LNCaP clone FGC (cell line): ENCODE data around the gene KIF13A.

Experiments
- DNase-seq: peaks from one replicate; pipeline ENCODE4 v3.0.0-alpha.2; 2011; ENCODE audit warnings: low read depth
- H3K4me3 ChIP-seq: 2 replicates; pipeline ENCODE4 v1.5.1; 2011; ENCODE audit warnings: mild to moderate bottlenecking, low read depth, low read length, control low read depth
- TF ChIP-seq, protein P1 (sequence below): IDR thresholded peaks from 2 replicates; pipeline ENCODE4 v1.5.1; 2012; ENCODE audit warnings: mild to moderate bottlenecking; ENCODE audit not compliant: control insufficient read depth, insufficient read depth; ENCODE audit errors: extremely low read depth

Gene KIF13A

DNA sequence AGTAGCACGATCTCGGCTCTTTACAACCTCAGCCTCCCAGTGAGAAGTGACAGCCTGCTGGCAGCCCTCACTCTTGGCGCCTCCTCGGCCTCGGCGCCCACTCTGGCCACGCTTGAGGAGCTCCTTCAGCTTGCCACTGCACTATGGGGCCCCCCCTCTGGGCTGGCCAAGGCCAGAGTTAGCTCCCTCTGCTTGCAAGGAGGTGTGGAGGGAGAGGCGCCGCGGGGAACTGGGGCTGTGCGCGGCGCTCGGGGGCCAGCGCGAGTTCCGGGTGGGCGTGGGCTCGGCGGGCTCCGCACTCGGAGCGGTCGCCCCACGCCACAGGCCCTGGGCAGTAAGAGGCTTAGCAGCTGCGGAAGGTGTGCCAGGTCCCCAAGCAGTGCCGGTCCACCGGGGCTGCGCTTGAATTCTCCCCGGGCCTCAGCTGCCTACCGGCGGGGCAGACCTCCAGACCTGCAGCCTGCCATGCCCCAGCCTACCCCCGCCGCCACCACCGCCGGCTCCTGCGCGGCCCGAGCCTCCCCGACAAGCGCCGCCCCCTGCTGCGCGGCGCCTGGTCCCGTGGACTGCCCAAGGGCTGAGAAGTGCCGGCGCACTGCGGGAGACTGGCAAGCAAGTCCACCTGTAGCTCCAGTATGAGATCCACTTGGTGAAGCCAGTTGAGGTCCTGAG is 258.7 kb downstream of the KIF13A start:
- no peak for DNase-seq
- no peak overlapping the region for H3K4me3 ChIP-seq
- TF ChIP-seq, protein P1, sequence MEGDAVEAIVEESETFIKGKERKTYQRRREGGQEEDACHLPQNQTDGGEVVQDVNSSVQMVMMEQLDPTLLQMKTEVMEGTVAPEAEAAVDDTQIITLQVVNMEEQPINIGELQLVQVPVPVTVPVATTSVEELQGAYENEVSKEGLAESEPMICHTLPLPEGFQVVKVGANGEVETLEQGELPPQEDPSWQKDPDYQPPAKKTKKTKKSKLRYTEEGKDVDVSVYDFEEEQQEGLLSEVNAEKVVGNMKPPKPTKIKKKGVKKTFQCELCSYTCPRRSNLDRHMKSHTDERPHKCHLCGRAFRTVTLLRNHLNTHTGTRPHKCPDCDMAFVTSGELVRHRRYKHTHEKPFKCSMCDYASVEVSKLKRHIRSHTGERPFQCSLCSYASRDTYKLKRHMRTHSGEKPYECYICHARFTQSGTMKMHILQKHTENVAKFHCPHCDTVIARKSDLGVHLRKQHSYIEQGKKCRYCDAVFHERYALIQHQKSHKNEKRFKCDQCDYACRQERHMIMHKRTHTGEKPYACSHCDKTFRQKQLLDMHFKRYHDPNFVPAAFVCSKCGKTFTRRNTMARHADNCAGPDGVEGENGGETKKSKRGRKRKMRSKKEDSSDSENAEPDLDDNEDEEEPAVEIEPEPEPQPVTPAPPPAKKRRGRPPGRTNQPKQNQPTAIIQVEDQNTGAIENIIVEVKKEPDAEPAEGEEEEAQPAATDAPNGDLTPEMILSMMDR = no peak

DNA sequence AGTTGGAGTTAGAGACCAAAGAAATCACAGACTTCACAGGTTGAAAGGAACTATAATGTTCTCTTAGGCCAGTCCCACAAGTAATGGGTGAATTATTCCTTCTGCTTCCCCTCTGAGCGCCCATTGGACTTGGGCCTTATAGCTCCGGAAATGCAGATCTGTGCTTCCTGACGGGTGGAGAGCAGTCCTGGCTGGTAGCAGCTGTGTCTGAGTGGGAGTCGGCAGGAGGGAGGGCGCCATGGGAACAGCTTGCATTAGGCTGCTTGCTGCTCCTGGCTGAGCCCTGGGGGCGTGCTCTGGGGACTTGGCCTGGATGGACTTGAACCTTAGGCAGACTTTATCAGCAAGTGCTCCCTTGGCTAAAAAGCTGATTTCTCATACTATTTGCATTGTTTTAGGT is 262.4 kb downstream of the KIF13A start:
- no peak overlapping the region for H3K4me3 ChIP-seq
- TF ChIP-seq, protein P1 = no peak
- DNase-seq = no peak

DNA sequence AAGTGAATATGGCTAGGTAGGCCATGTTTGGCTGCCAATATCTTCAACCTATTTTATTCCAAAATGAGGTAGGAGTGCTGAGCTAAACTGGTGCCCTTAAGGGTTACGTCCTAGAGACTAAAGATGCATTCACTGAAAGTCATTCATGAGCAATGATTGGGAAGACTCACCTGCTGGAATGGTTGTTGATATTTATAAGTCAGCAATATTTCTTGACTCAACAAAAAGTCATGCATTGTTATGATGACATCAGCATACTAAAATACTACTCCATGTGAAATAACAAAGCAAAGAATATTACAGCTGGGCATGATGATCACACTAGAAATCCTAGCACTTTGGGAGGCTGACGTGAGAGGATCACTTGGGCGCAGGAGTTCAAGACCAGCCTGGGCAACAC is 263.1 kb downstream of the KIF13A start:
- TF ChIP-seq, protein P1 = no peak
- no peak overlapping the region for H3K4me3 ChIP-seq
- no peak for DNase-seq

DNA sequence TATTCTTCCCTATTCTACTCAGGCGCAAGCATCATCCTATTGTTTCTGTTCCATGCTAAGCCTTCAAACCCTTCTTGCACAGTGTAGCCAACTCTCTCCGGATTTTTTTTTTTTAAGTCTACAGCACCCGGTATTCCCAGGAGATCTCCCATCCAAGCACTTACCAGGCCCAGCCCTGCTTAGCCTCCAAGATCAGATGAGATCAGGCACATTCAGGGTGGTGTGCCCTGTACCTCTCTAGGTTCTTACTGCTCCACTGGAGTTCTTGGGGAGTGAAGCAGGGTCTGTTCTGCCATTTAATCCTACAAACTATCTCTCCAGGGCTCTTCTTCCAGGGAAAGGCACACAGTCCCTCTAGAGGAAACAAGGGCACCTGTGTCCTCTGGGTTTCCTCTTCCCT is 265.8 kb downstream of the KIF13A start:
- DNase-seq = no peak
- TF ChIP-seq, protein P1 = no peak
- no peak overlapping the region for H3K4me3 ChIP-seq

DNA sequence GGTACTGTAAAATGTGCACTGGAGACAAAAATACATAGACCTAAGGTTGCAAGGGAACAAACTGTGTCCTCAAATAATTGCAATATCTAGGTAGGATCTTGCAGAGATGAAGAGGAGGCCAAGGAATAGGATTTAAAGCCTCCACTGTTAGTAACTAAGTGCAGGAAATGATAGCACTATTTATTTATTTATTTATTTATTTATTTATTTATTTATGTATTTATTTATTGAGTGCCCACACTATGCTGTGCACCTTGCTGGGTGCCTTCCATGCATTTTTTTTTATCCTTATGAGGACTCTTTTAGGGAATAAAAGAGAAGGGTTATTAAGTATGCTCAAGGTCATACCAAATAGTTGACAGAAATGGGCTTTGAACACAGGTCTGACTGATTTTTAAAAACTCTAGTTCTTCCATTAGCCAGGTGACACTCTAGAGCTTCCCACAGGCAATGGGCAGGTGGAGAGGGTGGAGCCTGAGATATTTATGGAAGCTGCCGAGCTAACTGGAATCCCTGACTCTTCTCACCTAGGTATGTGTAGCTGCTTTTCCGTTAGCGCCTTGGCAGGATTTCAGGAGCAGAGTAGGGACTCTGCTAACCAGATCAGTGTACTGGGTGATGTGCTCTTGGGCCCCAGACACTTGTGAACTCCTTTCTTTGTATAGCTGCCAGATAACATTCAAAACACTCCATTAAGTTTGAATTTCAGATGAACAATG is 268.0 kb downstream of the KIF13A start:
- TF ChIP-seq, protein P1 = no peak
- no peak for DNase-seq
- H3K4me3 ChIP-seq = no peak overlapping the region

DNA sequence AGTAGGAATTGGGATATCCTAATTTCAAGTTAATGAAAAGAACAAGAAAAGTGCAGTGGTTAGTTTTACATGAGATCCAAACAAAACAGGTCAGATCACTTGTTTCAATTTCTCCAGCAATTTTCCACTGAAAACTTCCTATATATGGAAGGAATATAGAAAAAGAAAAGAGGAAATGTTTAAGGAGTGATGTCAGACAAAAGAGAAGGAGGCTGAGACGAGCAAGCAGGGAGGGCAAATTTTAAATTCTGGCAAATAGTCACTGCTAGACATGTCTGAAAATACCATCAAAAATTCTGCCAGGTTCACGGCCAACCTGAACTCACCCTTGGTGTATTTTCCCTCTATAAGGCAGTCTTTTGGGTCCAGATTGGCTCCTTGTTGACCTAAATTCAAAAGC is 271.2 kb downstream of the KIF13A start:
- no peak overlapping the region for H3K4me3 ChIP-seq
- TF ChIP-seq, protein P1 = no peak
- no peak for DNase-seq
